LNCAP (cell line): ENCODE data around the gene ZNF470.

ENCODE experiments used
- TF ChIP-seq, protein P1 (sequence below): fragments of 450-650 bp; IDR thresholded peaks from 2 replicates; pipeline ENCODE4 v1.5.1; 2017; ENCODE audit warnings: mild to moderate bottlenecking

Gene ZNF470

DNA sequence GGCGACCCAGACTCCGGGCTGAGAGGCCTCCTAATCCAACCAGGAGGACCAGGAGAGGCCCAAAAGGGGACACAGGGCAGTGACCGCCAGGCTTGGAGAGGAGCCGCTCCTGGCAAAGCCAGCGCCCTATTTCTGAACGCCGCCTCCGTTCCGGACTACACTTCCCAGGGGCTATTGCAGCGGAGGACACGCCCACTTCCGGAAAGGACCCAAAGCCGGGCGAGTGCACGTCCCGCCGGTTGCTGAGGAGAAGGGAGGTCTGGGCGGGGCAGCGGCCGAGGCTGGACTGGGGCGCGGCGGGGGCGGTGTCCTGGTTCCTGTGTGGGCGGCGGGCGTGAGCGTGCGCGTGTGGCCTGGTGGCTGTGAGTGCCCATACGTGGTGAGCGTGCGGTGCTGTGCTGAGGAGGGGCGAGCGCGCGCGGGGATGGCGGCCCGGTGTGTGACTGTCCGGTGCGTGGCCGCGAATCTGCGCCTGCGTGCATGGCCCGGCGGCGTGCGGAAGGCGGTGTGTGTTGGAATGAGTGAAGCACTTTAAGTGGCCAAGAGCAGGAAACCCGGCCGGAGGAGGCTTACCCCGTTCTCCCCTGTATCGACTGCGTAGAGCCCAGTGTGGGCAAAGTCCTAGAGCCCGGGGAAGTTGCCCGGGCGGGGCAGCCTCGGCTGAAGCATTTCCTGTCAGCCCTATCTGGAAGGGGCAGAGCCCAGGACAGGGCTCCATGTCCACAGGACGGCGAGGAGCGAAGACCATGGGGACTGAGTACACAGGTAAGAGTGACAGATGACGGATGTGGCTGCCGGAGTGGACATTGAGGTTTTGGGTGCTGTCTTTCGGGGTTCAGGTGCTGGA, at the start of gene ZNF470:
ZNF470 (plus strand) TSS at position 195 of the 847 bp plus-strand sequence. CDS start 2,844 bp downstream, outside the sequence.
- TF ChIP-seq, protein P1, sequence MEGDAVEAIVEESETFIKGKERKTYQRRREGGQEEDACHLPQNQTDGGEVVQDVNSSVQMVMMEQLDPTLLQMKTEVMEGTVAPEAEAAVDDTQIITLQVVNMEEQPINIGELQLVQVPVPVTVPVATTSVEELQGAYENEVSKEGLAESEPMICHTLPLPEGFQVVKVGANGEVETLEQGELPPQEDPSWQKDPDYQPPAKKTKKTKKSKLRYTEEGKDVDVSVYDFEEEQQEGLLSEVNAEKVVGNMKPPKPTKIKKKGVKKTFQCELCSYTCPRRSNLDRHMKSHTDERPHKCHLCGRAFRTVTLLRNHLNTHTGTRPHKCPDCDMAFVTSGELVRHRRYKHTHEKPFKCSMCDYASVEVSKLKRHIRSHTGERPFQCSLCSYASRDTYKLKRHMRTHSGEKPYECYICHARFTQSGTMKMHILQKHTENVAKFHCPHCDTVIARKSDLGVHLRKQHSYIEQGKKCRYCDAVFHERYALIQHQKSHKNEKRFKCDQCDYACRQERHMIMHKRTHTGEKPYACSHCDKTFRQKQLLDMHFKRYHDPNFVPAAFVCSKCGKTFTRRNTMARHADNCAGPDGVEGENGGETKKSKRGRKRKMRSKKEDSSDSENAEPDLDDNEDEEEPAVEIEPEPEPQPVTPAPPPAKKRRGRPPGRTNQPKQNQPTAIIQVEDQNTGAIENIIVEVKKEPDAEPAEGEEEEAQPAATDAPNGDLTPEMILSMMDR, result no peak

DNA sequence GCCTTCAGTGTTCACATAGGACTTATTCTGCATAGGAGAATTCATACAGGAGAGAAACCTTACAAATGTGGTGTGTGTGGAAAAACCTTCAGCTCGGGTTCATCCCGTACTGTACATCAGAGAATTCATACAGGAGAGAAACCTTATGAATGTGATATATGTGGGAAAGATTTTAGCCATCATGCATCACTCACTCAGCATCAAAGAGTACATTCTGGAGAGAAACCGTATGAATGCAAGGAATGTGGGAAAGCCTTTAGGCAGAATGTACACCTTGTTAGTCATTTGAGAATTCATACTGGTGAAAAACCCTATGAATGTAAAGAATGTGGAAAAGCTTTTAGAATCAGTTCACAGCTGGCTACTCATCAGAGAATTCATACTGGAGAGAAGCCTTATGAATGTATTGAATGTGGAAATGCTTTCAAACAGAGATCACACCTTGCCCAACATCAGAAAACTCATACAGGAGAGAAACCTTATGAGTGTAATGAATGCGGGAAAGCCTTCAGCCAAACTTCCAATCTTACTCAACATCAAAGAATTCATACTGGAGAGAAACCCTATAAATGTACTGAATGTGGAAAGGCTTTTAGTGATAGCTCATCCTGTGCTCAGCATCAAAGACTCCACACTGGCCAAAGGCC, 41.9 kb upstream of the ZNF470 start:
- TF ChIP-seq, protein P1, result no peak

DNA sequence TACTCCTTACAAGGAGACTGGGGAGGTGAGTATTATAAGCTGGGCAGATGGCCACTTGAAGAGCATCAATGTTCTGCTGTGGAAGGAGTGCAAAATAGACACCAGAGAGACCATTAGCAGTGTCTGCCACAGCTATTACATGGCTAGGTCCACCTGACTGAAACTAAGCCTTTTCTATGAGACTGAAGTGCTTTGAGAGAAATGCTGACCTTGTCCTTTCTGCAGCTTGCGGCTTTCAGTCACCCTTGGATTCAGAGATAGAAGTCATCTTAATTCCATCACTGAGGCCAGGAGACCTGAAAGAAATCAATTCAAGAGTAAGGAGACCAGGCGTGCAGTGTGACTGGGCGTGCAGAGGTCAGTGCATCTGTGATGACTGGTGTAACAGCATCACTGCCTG, 29.8 kb upstream of the ZNF470 start:
- TF ChIP-seq, protein P1, result no peak

DNA sequence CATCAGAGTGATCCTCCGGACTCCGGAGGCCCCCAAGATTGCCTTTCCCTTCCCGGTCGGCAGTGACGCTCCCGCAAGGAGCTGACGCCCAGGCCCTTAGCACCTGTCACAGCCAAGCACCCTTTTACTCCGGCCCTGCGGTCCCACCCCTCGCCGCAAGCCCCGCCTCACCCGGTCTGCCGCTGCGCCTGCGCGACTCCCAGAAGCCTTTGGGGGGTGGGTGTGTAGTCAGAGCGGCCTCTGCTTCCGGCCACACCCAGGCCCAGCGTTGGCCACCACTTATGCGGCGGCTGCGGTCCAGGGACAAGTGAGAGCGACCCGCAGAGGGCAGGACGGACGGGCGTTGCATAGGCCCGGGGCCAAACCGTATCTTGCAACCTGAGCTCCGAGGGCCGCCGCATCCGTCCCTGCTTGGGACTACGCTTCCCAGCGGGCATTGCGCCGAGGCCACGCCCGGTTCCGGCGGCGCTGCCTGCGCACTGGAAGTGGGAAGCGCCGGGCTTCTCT, 29.0 kb upstream of the ZNF470 start:
- TF ChIP-seq, protein P1, result no peak

DNA sequence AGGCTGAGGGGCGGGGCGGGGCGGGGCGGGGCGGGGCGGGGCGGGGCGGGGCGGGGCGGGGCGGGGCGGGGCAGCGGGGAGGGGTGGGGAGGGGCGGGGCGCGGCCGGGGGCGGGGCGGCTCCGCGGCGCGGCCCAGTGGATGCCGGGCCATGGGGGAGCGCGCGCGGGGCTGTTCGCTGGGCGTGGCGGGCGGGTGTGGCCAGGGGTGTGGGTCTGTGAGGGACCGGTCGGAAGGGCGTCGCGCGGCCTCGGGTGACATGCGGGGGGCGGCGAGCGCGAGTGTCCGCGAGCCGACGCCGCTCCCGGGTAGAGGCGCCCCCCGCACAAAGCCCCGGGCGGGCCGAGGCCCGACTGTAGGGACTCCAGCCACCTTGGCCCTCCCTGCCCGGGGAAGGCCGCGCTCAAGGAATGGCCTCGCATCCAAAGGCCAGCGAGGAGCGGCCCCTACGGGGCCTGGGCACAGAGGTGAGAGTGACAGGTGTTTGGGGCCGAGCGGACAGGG, 28.5 kb upstream of the ZNF470 start, which contains the start of gene ZFP28:
ZFP28 (plus strand) TSS at position 188 of the 503 bp plus-strand sequence; CDS start at position 259, 71 bp downstream.
- TF ChIP-seq, protein P1, result no peak

DNA sequence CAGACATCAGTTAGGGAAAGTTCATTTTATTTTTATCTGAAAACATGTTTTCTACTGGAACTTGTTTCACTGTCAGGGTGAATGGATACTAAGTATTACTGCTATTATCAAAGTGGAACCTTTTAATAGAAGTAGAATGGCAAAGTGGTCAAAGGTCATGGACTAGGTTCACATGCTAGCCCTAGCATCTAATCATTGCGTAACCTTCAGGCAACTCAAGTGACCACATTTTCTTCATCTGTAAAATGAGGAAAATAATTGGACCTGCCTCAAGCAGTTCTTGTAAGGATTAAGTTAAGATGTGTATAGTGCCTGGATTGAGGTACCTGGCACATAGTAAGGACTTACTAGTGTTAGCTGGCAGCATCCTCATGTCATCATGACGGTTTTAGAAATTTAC, 23.5 kb upstream of the ZNF470 start:
- TF ChIP-seq, protein P1, result no peak

DNA sequence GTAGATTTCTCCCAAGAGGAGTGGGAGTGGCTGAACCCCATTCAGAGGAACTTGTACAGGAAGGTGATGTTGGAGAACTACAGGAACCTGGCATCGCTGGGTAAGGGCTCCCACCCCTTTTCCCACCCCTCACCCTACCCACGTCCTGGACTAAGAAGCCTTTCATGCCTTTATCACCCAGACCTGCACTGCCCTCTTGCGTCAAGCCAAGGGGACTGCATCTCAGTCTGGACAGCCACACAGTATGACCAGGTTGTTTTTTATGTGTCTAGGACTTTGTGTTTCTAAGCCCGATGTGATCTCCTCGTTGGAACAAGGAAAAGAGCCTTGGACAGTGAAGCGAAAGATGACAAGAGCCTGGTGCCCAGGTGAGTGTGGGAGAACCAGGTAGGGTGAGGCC, 19.7 kb upstream of the ZNF470 start:
- TF ChIP-seq, protein P1, result no peak
